Osteoblast (primary cell): ENCODE results near the gene GFRA1. TPM values are rescaled to one million over a fixed set of nuclear protein-coding genes. Genes with fewer than 3 reads are reported as not detected.

Source experiments
- DNase-seq: peaks from one replicate; pipeline ENCODE4 v3.0.0; 2011; ENCODE audit warnings: low spot score, mixed read lengths; ENCODE audit not compliant: insufficient read length; ENCODE audit errors: missing footprints
- H2AFZ ChIP-seq: 2 replicates; pipeline ENCODE4 v1.6.0; 2011; ENCODE audit warnings: mild to moderate bottlenecking, low read length
- H3K27ac ChIP-seq: 2 replicates; pipeline ENCODE4 v1.5.1; 2011; ENCODE audit warnings: mild to moderate bottlenecking, low read depth, low read length, moderate library complexity
- H3K27me3 ChIP-seq: 2 replicates; pipeline ENCODE4 v1.6.0; 2012; ENCODE audit warnings: mild to moderate bottlenecking, control low read depth, inconsistent platforms, low read length, moderate library complexity; ENCODE audit not compliant: insufficient read depth
- H3K36me3 ChIP-seq: 2 replicates; pipeline ENCODE4 v1.5.1; 2011; ENCODE audit warnings: mild to moderate bottlenecking, low read length, control low read depth, moderate library complexity; ENCODE audit not compliant: insufficient read depth
- H3K4me1 ChIP-seq: 2 replicates; pipeline ENCODE4 v1.5.1; 2011; ENCODE audit warnings: mild to moderate bottlenecking, low read length, control low read depth, moderate library complexity; ENCODE audit not compliant: insufficient read depth
- H3K4me2 ChIP-seq: 2 replicates; pipeline ENCODE4 v1.6.0; 2011; ENCODE audit warnings: mild to moderate bottlenecking, low read length; ENCODE audit not compliant: insufficient read depth
- H3K4me3 ChIP-seq: fragments of 200-600 bp; sonication (generic); 3 replicates; pipeline ENCODE4 v1.5.1; 2012; ENCODE audit warnings: mild to moderate bottlenecking, low read length, inconsistent platforms; ENCODE audit not compliant: insufficient read depth
- H3K79me2 ChIP-seq: 2 replicates; pipeline ENCODE4 v1.6.0; 2012; ENCODE audit warnings: mild to moderate bottlenecking, low read length, control low read depth, inconsistent platforms; ENCODE audit not compliant: insufficient read depth
- H3K9me3 ChIP-seq: 2 replicates; pipeline ENCODE4 v1.5.1; 2011; ENCODE audit warnings: low read depth, low read length, control low read depth
- H4K20me1 ChIP-seq: 2 replicates; pipeline ENCODE4 v1.6.0; 2012; ENCODE audit warnings: mild to moderate bottlenecking, low read length, control low read depth; ENCODE audit not compliant: insufficient read depth
- CTCF ChIP-seq: IDR thresholded peaks from 2 replicates; pipeline ENCODE4 v1.5.1; 2011; ENCODE audit warnings: mild to moderate bottlenecking, low read depth, low read length, moderate library complexity; ENCODE audit errors: extremely low read depth
- total RNA-seq: library from RNA; depleted of rRNA; stranded (reverse); fragments of >200 nt; gene quantifications from 2 replicates; pipeline ENCODE4 v1.2.3, GENCODE V29; 2012

The GFRA1 gene
- total RNA-seq, 1 donor: 76.0 TPM

GRCh38 chr10:116049974-116050304 lies 223.1 kb downstream of the GFRA1 start:
- no peaks in the 10 kb centered on the region for H3K36me3 ChIP-seq
- H3K4me2 ChIP-seq: no peak overlapping the region
- H3K79me2 ChIP-seq: no peaks in the 10 kb centered on the region
- peaks cover 7% of the 10 kb centered on the region for H3K27me3 ChIP-seq
- peaks cover 5% of the 10 kb centered on the region for H3K4me1 ChIP-seq
- H2AFZ ChIP-seq: no peak overlapping the region
- DNase-seq: no peak
- TF ChIP-seq CTCF: no peak
- no peak overlapping the region for H3K27ac ChIP-seq
- H3K4me3 ChIP-seq: no peak overlapping the region
- no peaks in the 10 kb centered on the region for H4K20me1 ChIP-seq
- H3K9me3 ChIP-seq: no peaks in the 10 kb centered on the region

GRCh38 chr10:116049158-116049973 lies 223.6 kb downstream of the GFRA1 start:
- Histone ChIP-seq H2AFZ (no peak overlapping the region), H3K4me3 (no peak overlapping the region), H3K4me1 (peaks cover 10% of the 10 kb centered on the region), H3K4me2 (no peak overlapping the region), H3K36me3 (no peaks in the 10 kb centered on the region), H3K27ac (no peak overlapping the region), H3K27me3 (peaks cover 8% of the 10 kb centered on the region), H3K9me3 (no peaks in the 10 kb centered on the region), H4K20me1 (no peaks in the 10 kb centered on the region), H3K79me2 (no peaks in the 10 kb centered on the region)
- no peak for DNase-seq
- TF ChIP-seq CTCF: no peak

GRCh38 chr10:116045366-116046356 lies 227.3 kb downstream of the GFRA1 start:
- Histone ChIP-seq H3K4me3 (no peak overlapping the region), H3K4me2 (no peak overlapping the region), H3K79me2 (no peaks in the 10 kb centered on the region), H3K4me1 (peaks cover 11% of the 10 kb centered on the region), H3K9me3 (no peaks in the 10 kb centered on the region), H2AFZ (no peak overlapping the region), H3K27ac (no peak overlapping the region), H4K20me1 (no peaks in the 10 kb centered on the region), H3K36me3 (no peaks in the 10 kb centered on the region), H3K27me3 (peaks cover 8% of the 10 kb centered on the region)
- TF ChIP-seq CTCF: no peak
- DNase-seq: peak; percentile 31

- no peak for TF ChIP-seq CTCF
- peaks cover 11% of the 10 kb centered on the region for H3K4me1 ChIP-seq
- no peak overlapping the region for H3K4me3 ChIP-seq
- H3K4me2 ChIP-seq: peak overlapping the region; percentile 22
- no peak overlapping the region for H3K27ac ChIP-seq
- no peaks in the 10 kb centered on the region for H3K36me3 ChIP-seq
- H4K20me1 ChIP-seq: no peaks in the 10 kb centered on the region
- H3K9me3 ChIP-seq: no peaks in the 10 kb centered on the region
- no peak overlapping the region for H2AFZ ChIP-seq
- DNase-seq: peak; percentile 65
- peaks cover 8% of the 10 kb centered on the region for H3K27me3 ChIP-seq
- no peaks in the 10 kb centered on the region for H3K79me2 ChIP-seq
Observed at GRCh38 chr10:116044801-116045248, 228.2 kb downstream of the GFRA1 start.
